Panc1 (cell line): ENCODE measurements around the gene KCNMB2. TPM values are rescaled to one million over a fixed set of nuclear protein-coding genes. Genes with fewer than 3 reads are reported as not detected.

Experiments
- ATAC-seq: fragments of 200-7000 bp; cut with Tn5 transposase; 2 replicates; pipeline ENCODE4 v1.9.1; 2020; ENCODE audit warnings: mild to moderate bottlenecking, moderate library complexity
- BruUV-seq: library from RNA; stranded (reverse); fragments of 400-500 nt; replicated peaks from 2 replicates; lab custom pipeline; 2021; lab: Mats Ljungman, UMichigan
- CTCF ChIA-PET: fragments of 300-600 bp; sonication (Branson Sonifier 250); formaldehyde crosslinking; loops from one replicate; lab custom pipeline; 2022; ENCODE audit warnings: antibody characterized with exemption; lab: Charles Lee
- POLR2A ChIA-PET: fragments of 300-600 bp; sonication (Branson Sonifier 250); formaldehyde crosslinking; loops from one replicate; lab custom pipeline; 2022; ENCODE audit warnings: antibody characterized with exemption; lab: Charles Lee
- DNase-seq: peaks from one replicate; pipeline ENCODE4 v3.0.0-alpha.2; 2010; ENCODE audit warnings: low read depth, low spot score
- H3K27ac ChIP-seq: 2 replicates; pipeline ENCODE4 v1.5.1; 2011; ENCODE audit warnings: mild to moderate bottlenecking, low read length, inconsistent platforms
- H3K27me3 ChIP-seq: fragments of 200-500 bp; sonication (Bioruptor generic); 2 replicates; pipeline ENCODE4 v1.6.0; 2014; ENCODE audit warnings: low read length, inconsistent platforms; ENCODE audit not compliant: control insufficient read depth, insufficient read depth
- H3K36me3 ChIP-seq: fragments of 200-500 bp; sonication (Bioruptor generic); 2 replicates; pipeline ENCODE4 v1.5.1; 2014; ENCODE audit warnings: inconsistent platforms, mild to moderate bottlenecking, low read length, moderate library complexity; ENCODE audit not compliant: control insufficient read depth, insufficient read depth
- H3K4me1 ChIP-seq: 2 replicates; pipeline ENCODE4 v1.5.1; 2011; ENCODE audit warnings: inconsistent platforms, mild to moderate bottlenecking, low read length, moderate library complexity; ENCODE audit not compliant: control insufficient read depth, insufficient read depth
- H3K4me3 ChIP-seq, 2 experiments: 2 replicates each; pipeline ENCODE4 v1.5.1; 2011 to 2012; ENCODE audit warnings: low read depth in 2 of 2, low read length in 2 of 2, mild to moderate bottlenecking in 2 of 2, inconsistent platforms in 1 of 2, moderate library complexity in 1 of 2
- H3K9me3 ChIP-seq: fragments of 200-500 bp; sonication (Bioruptor generic); 2 replicates; pipeline ENCODE4 v1.5.1; 2014; ENCODE audit warnings: low read depth, mild to moderate bottlenecking, inconsistent platforms, low read length, moderate library complexity; ENCODE audit not compliant: control insufficient read depth, insufficient read depth
- POLR2AphosphoS5 ChIP-seq: IDR thresholded peaks from 2 replicates; pipeline ENCODE4 v1.6.1; 2012; ENCODE audit warnings: mild to moderate bottlenecking, low read depth, low read length, moderate library complexity
- SIN3A ChIP-seq: IDR thresholded peaks from 2 replicates; pipeline ENCODE4 v1.6.1; 2012; ENCODE audit warnings: low read depth, mild to moderate bottlenecking, low read length, moderate library complexity, borderline replicate concordance; ENCODE audit not compliant: insufficient read depth
- TCF7L2 ChIP-seq: IDR thresholded peaks from 2 replicates; pipeline ENCODE4 v1.6.1; 2011; ENCODE audit warnings: mild to moderate bottlenecking, low read depth, low read length, inconsistent platforms
- in situ Hi-C: cut with HindIII; loops from 2 replicates; pipeline ENCODE4 v1.10.0; 2016; ENCODE audit warnings: low sequenced_read_pairs, low pct_unique_long_range_greater_than_20kb
- intact Hi-C: fragments of 100-400 bp; cut with micrococcal nuclease; formaldehyde crosslinking; loops from one replicate; pipeline ENCODE4 v1.10.0; 2022; ENCODE audit not compliant: unreplicated experiment
- total RNA-seq: library from RNA; stranded (reverse); gene quantifications from one replicate; pipeline ENCODE4 v1.2.1, GENCODE V29; 2021; ENCODE audit not compliant: unreplicated experiment
- TF ChIP-seq, protein P1 (sequence below), 2 experiments: IDR thresholded peaks; 2 replicates each; pipeline ENCODE4 v1.6.1; 2011 to 2012; ENCODE audit warnings: low read depth in 2 of 2, control low read depth in 1 of 2, low read length in 1 of 2, mild to moderate bottlenecking in 1 of 2, moderate library complexity in 1 of 2; ENCODE audit not compliant: insufficient read depth in 1 of 2
- TF ChIP-seq, protein P2 (sequence below): fragments of 450-650 bp; IDR thresholded peaks from 2 replicates; pipeline ENCODE4 v1.5.1; 2017; ENCODE audit warnings: mild to moderate bottlenecking

KCNMB2 gene
- total RNA-seq, 1 experiment from 2014 or later = not detected

DNA sequence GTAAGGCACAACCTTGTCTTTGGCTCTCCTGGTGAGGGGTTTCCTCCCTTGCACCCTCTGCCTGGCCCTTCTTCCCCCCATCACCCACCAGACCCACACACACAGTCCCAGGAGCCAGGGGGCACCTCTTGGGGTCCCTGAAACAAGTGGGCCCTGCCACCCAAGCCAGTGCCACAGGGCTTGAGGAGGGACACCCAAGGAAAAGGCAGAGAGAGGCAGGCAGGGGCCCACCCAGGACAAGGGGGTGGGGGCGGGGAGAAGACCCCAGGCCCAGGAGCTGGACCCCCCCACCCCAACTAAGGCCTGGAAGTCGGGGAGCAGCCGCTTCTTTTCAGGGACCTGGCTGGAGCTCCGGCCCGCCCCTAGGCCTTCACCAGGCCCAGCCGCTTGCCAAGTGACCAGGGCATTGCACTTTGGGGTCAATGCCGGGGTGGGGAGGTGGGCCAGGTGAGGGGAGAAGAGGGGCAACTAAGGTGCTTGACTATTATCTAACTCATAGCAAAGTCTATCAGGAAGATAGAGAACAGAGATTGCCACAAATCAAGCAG lies 88.9 kb downstream of the KCNMB2 start:
- Histone ChIP-seq H3K27ac (no peak overlapping the region), H3K4me1 (no peaks in the 10 kb centered on the region), H3K4me3 (no peak overlapping the region), H3K27me3 (no peaks in the 10 kb centered on the region), H3K9me3 (no peaks in the 10 kb centered on the region), H3K36me3 (no peaks in the 10 kb centered on the region)
- POLR2A ChIA-PET = no interaction called here
- BruUV-seq = no TSS peak
- TF ChIP-seq TCF7L2 (no peak), SIN3A (no peak), POLR2AphosphoS5 (no peak)
- TF ChIP-seq, protein P1, sequence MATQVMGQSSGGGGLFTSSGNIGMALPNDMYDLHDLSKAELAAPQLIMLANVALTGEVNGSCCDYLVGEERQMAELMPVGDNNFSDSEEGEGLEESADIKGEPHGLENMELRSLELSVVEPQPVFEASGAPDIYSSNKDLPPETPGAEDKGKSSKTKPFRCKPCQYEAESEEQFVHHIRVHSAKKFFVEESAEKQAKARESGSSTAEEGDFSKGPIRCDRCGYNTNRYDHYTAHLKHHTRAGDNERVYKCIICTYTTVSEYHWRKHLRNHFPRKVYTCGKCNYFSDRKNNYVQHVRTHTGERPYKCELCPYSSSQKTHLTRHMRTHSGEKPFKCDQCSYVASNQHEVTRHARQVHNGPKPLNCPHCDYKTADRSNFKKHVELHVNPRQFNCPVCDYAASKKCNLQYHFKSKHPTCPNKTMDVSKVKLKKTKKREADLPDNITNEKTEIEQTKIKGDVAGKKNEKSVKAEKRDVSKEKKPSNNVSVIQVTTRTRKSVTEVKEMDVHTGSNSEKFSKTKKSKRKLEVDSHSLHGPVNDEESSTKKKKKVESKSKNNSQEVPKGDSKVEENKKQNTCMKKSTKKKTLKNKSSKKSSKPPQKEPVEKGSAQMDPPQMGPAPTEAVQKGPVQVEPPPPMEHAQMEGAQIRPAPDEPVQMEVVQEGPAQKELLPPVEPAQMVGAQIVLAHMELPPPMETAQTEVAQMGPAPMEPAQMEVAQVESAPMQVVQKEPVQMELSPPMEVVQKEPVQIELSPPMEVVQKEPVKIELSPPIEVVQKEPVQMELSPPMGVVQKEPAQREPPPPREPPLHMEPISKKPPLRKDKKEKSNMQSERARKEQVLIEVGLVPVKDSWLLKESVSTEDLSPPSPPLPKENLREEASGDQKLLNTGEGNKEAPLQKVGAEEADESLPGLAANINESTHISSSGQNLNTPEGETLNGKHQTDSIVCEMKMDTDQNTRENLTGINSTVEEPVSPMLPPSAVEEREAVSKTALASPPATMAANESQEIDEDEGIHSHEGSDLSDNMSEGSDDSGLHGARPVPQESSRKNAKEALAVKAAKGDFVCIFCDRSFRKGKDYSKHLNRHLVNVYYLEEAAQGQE (IDR thresholded peaks at IDR 0.05; ENCODE audit: insufficient read depth in 1 of 2, low read depth in 2 of 2, low read length in 1 of 2) = no peak
- TF ChIP-seq, protein P2, sequence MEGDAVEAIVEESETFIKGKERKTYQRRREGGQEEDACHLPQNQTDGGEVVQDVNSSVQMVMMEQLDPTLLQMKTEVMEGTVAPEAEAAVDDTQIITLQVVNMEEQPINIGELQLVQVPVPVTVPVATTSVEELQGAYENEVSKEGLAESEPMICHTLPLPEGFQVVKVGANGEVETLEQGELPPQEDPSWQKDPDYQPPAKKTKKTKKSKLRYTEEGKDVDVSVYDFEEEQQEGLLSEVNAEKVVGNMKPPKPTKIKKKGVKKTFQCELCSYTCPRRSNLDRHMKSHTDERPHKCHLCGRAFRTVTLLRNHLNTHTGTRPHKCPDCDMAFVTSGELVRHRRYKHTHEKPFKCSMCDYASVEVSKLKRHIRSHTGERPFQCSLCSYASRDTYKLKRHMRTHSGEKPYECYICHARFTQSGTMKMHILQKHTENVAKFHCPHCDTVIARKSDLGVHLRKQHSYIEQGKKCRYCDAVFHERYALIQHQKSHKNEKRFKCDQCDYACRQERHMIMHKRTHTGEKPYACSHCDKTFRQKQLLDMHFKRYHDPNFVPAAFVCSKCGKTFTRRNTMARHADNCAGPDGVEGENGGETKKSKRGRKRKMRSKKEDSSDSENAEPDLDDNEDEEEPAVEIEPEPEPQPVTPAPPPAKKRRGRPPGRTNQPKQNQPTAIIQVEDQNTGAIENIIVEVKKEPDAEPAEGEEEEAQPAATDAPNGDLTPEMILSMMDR = no peak
- no peak for DNase-seq
- CTCF ChIA-PET = no interaction called here
- in situ Hi-C loops = no loop called here
- intact Hi-C loops = no loop called here
- ATAC-seq = no peak

GRCh38 chr3:178628037-178628436 lies 91.8 kb downstream of the KCNMB2 start:
- intact Hi-C loops (no loop called here), in situ Hi-C loops (no loop called here)
- no peaks in the 10 kb centered on the region for H3K27me3 ChIP-seq
- no peak for ATAC-seq
- no peak overlapping the region for H3K27ac ChIP-seq
- ChIA-PET POLR2A (no interaction called here), CTCF (no interaction called here)
- no peak for TF ChIP-seq TCF7L2
- TF ChIP-seq POLR2AphosphoS5 = no peak
- no TSS peak for BruUV-seq
- H3K9me3 ChIP-seq = no peaks in the 10 kb centered on the region
- DNase-seq = no peak
- H3K4me3 ChIP-seq = no peak overlapping the region
- no peaks in the 10 kb centered on the region for H3K36me3 ChIP-seq
- no peaks in the 10 kb centered on the region for H3K4me1 ChIP-seq

DNA sequence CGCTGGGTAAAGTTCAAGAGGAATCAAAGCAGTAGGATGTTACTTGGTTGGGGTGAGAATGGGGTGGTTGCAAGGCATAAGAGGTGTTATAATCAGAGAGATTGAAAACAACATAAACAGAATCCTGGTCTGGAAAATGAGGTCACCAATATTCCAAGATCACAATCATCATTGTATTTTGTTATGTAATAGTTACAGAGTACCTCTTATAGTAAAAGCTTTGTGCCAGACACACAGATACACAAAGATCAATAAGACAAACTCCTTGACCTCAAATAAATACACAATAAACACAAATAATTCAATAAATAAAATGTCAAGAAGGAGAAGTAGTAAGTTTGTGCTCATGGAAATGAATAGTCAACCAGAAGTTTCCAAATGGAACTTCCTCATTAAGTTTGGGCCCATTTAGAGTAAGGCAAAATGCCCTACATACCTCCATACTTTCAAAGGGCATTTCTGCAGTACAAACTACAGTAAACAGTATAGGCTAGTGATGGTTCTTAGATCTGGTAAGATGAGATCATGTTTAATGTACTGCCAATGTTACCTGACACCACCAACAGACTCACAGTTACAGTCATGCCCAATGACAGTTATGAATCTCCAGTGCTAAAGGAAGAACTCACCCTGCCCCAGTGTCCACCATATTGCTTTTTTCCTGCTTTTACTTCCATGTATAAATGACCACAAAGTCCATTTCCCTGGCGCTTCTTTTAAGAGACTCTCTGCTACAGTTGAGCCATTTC lies 93.4 kb downstream of the KCNMB2 start:
- intact Hi-C loops (no loop called here), in situ Hi-C loops (no loop called here)
- TF ChIP-seq SIN3A (no peak), POLR2AphosphoS5 (no peak), TCF7L2 (no peak)
- TF ChIP-seq, protein P2 = no peak
- TF ChIP-seq, protein P1 (IDR thresholded peaks at IDR 0.05; ENCODE audit: insufficient read depth in 1 of 2, low read depth in 2 of 2, low read length in 1 of 2) = no peak
- H3K4me3 ChIP-seq = no peak overlapping the region
- ChIA-PET CTCF (no interaction called here), POLR2A (no interaction called here)
- no TSS peak for BruUV-seq
- no peaks in the 10 kb centered on the region for H3K36me3 ChIP-seq
- no peaks in the 10 kb centered on the region for H3K9me3 ChIP-seq
- no peaks in the 10 kb centered on the region for H3K4me1 ChIP-seq
- DNase-seq (no peak), ATAC-seq (no peak)
- H3K27me3 ChIP-seq = no peaks in the 10 kb centered on the region
- no peak overlapping the region for H3K27ac ChIP-seq
